HL-60/S4 treated with phorbol 12-myristate 13-acetate at 8.2 ng/mL for 4 days and 3 days (cell line): ENCODE data around the gene MARF1.
"Not testable (repeated sequence)": the region's sequence is repeated elsewhere in the genome, so short reads cannot be mapped to it uniquely, and the experiment has no call there.

Experiments used
- in situ Hi-C: fragments of 300-500 bp; cut with MboI; formaldehyde crosslinking; loops from 2 replicates; pipeline ENCODE4 v1.15.0; 2022; ENCODE audit warnings: low sequenced_read_pairs

Gene MARF1

GRCh38 chr16:15654591-15654990, 11.6 kb upstream of the MARF1 start:
- in situ Hi-C loops: no loop called here

DNA sequence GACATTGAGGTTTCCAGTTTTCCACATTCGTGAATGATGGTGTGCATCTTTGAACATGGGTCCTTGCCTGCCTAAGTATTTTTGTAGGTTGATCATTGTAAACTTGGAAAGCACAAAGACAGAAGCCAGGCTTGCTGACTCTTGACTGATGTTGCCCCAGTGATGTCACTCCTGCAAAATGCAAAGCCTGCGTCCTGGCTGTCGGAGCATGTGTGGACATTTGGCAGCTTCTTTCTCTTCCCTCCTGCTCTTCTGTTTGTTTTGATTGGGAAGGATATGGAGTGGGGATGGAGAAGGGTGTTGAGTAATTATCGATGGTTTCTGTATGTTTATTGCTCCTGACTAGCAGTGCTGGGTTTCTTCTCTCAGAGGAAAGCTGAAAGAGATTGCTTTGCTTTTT, 10.3 kb upstream of the MARF1 start:
- in situ Hi-C loops: no loop called here

DNA sequence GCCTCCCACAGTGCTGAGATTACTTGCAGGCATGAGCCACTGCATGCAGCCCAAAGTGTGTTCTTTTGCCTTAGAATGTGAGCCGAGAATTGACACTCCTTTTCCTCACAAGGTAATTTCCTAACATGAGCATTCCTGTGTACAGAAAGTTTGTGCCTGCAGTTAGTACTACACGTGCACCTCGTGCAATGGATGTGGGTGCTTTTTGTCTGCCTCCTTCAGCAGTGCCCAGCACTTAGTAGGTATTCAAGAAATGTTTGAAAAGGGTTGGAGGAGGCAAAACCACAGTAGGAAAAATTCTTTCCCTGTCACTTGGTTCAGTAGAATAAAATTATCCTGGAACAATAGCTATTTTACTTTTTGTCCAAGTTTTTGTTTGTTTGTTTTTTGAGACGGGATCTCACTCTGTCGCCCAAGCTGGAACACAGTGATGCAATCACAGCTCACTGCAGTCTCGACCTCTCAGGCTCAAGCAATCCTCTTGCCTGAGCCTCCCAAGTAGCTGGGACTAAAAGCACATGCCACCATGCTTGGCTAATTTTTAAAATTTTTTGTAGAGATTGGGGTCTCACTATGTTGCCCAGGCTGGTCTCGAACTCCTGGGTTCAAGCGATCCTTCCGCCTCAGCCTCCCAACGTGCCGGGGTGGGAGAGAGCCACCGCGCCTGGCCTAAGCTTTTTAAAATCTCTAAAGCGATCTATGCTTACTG, 9.5 kb upstream of the MARF1 start:
- in situ Hi-C loops: no loop called here

DNA sequence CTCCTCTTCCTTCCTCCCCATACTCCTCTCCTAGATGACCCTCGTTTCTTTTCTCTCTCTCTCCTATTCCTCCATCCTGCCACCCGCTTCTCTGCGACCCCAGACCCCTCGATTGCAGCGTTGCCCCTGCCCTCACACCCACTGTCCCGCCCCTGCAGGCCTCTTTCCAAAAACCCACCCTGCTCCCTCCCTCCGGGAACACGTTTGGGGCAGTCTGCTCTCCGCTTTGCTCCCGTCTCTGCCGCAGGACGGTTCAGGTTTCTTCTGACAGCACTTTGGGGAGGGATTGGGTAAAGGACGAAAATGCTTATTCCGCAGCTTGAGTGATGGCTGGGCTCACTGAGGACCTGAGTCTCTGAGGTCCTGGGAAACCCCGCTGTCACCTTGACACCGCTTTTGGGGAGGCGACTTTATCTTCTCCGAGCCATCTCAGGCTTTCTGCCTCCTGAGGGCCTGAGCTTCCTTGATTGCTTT, 7.8 kb upstream of the MARF1 start:
- in situ Hi-C loops: no loop called here

- in situ Hi-C loops: no loop called here
Observed at GRCh38 chr16:15650019-15650697, 7.2 kb upstream of the MARF1 start, which contains the start of gene NDE1. Gene NDE1, plus strand, starts transcription at chr16:15650245. Its CDS starts 14,534 bp downstream, at chr16:15664779.

DNA sequence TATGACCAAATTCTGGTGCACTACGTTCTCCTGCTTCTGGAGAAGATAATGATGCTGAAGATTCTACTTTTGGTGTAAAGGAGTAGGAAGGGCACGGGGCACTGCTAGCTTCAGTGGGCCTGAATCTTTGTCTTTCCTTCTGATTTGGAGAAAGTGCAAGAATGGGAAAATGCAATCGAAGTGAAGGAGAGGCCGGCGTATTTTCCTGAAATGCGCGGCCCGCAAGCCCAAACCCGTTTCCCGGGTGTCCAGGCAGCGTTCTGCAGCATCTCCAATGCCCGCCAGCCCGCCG, 6.7 kb upstream of the MARF1 start:
- in situ Hi-C loops: no loop called here

GRCh38 chr16:15649311-15649710, 6.4 kb upstream of the MARF1 start:
- in situ Hi-C loops: not testable (repeated sequence)

- in situ Hi-C loops: no loop called here
Observed at GRCh38 chr16:15648135-15648730, 5.3 kb upstream of the MARF1 start.

- in situ Hi-C loops: no loop called here
Observed at GRCh38 chr16:15647294-15648014, 4.5 kb upstream of the MARF1 start.

GRCh38 chr16:15646557-15647293, 3.8 kb upstream of the MARF1 start:
- in situ Hi-C loops: not testable (repeated sequence)

DNA sequence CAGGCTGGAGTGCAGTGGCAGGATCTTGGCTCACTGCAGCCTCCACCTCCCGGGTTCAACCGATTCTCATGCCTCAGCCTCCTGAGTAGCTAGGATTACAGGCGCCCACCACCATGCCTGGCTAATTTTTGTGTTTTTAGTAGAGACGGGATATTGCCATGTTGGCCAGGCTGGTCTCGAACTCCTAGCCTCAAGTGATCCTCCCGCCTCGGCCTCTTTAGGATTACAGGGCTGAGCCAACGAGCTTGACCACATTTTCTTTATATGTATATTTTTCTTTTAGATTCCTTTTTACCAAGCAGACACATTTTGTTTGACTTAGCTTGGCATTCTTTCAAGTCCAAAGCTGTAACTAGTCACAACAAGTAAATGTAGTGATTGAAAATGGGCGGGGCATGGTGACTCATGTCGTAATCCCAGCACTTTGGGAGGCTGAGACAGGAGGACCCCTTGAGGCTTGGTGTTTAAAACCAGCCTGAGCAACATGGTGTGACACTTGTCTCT, 2.1 kb upstream of the MARF1 start:
- in situ Hi-C loops: not testable (repeated sequence)

GRCh38 chr16:15644267-15644961, 1.5 kb upstream of the MARF1 start:
- in situ Hi-C loops: no loop called here

- in situ Hi-C loops: no loop called here
Observed at GRCh38 chr16:15643946-15644250, 944 bp upstream of the MARF1 start.

DNA sequence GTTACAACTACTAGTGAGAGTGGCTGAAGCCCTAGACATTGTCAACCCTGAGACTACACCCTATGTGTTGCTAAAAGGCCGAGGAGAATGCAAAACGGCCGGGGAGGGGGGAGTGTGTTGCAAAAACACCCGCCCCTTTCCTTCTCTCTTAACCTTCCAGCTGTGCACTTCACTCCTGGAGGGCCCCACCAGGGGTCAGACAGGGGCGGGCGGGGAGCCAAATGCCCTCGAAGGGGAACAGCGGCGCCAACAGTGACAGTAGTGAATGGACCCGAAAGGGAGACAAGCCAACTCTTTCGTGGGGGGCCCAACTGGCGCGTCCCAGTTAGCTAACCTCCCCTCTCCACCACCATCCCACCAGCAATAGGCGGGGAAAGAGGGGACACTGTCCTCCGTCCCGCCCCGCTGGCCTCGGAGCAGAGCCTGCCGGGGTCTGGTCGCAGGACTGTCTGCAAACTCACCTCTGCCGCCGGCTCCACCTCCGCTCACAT, 352 bp downstream of the MARF1 start:
- in situ Hi-C loops: no loop called here

DNA sequence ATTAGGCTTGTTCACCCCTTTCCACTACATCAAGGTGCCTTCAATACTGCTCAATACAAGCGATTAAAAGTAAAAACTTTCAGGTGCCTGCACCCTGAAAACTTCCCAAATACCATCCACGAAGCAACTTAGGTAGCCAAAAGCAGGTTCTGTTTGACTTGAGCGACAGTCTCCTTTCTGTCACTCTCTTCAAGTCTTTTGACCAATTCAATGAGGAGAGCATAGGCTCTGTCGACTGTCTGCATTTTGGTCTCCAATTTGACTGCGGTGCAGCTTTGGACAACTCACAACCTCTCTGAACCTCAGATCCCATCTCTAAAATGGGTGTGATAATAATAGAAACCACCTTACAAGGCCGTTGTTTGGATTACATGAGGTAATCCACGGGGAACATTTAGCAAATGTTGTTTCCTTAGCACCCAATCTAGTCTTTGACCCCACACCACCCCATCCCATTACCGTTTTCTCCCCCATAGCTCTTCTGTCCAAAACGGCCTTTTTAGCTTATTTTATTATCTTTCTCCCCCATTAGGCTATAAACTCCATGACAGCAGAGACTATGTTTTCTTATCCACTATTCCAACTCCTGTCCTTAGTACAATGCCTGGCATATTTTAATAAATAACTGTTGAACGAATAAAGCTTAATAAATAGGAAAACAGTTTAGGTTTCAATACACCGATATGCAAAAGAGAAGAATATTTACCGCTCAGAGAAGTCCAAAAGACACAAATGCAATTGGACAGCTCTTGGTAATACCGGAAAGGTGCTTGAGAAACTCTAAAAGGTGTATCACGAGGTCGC, 999 bp downstream of the MARF1 start:
- in situ Hi-C loops: no loop called here

GRCh38 chr16:15640966-15641365, 2.0 kb downstream of the MARF1 start:
- in situ Hi-C loops: no loop called here

DNA sequence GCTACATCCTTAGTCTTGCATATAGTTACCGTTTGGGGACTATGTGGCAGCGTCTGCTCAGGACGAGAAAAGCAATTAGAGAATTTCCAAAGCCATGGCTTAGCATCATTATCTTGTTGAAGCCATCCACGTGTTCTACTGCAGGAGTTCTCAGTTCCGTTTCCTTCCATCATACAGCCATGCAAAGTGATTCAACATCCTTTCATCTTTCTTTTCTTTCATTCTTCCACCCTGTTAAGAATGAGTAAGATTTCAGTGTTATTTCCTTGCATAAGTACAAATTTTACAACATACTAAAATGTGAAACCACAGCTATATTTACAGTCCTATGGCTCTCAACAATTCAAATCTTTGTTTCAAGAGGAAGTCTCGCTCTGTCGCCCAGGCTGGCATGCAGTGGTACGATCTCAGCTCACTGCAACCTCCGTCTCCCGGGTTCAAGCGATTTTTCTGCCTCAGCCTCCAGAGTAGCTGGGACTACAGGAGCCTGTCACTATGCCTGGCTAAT, 3.8 kb downstream of the MARF1 start:
- in situ Hi-C loops: no loop called here

DNA sequence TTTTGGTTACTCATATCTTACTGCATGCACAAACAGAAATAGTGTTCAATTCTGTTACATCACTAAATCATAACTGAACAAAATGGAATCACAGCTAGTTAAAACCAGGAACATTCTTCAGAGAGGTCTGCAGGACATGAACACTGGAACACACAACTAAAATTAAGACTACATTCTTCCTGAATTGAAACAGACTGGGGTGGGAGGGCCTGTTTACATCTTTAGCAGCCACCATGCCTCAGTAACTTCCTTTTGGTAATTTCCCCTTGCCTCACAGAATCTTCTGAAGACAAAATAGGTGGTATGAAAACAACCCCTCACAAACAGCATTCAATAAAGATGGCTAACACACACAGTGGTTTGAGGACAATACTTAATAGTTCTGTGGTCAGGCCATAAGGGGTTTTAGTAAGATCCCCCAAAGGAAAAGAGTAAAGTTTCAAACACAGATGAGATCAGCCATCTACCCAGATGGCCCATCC, 6.5 kb downstream of the MARF1 start:
- in situ Hi-C loops: no loop called here

GRCh38 chr16:15635926-15636325, 7.0 kb downstream of the MARF1 start:
- in situ Hi-C loops: no loop called here
